ENCODE measurements around the gene NXPH3. TPM values are rescaled to one million over a fixed set of nuclear protein-coding genes. Genes with fewer than 3 reads are reported as not detected.
"Not testable (repeated sequence)": the region's sequence is repeated elsewhere in the genome, so short reads cannot be mapped to it uniquely, and the experiment has no call there.

The NXPH3 gene
- total and polyA plus RNA-seq, 8 donors, result 0.19 to 1.1 (median 0.33) TPM

GRCh38 chr17:49565948-49566491 is 9.7 kb upstream of the NXPH3 start:
- no peak for TF ChIP-seq CTCF (IDR thresholded peaks at IDR 0.05)
- no peak overlapping the region for H3K4me3 ChIP-seq
- FAIRE-seq (no peak), DNase-seq (peak in 5 of 6 donors; percentile 59 to 71 (median 65)), ATAC-seq (peak; percentile 44 to 59 (median 48))
- no peaks in the 10 kb centered on the region for H3K27me3 ChIP-seq
- H3K4me1 ChIP-seq, result peaks cover 0 to 7% (median 0%) of the 10 kb centered on the region in 3 donors
- 8 to 13% methylated on average over 14 of the region's 14 CpGs for WGBS, 2 donors
- H3K36me3 ChIP-seq, result no peaks in the 10 kb centered on the region
- H3K9me3 ChIP-seq, result no peaks in the 10 kb centered on the region
- peak overlapping the region in 3 of 4 donors; percentile 11 to 27 (median 23) for H3K27ac ChIP-seq
- intact Hi-C loops (cut with DNase I), result no loop called here

DNA sequence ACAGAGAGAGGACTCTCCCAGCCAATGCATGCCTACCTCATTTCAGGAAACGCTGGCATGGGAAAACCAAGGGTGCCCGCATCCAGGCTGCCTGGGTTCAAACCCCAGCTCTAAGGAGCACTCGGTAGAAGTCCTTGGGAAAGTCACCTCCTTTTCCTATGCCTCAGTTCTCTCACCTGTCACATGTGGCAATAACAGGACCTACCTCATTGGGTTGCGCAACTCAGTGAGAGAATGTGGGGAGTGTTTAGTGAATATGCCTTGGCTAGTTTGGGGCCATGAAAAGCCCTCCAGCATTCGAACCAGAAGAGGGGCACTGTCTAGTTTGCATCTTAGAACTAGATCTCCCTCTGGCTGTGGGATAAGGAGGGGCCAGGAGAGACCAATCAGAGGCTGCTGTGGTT is 9.0 kb upstream of the NXPH3 start:
- peaks cover 0 to 7% (median 0%) of the 10 kb centered on the region in 3 donors for H3K4me1 ChIP-seq
- no peak for FAIRE-seq
- H3K36me3 ChIP-seq, result no peaks in the 10 kb centered on the region
- intact Hi-C loops (cut with DNase I), result no loop called here
- TF ChIP-seq CTCF (IDR thresholded peaks at IDR 0.05), result no peak
- no peak overlapping the region for H3K4me3 ChIP-seq
- peak in 1 of 6 donors; percentile 4 for DNase-seq
- H3K27me3 ChIP-seq, result no peaks in the 10 kb centered on the region
- no peaks in the 10 kb centered on the region for H3K9me3 ChIP-seq
- WGBS, 2 donors, result 55 to 64% methylated on average over 5 of the region's 5 CpGs
- peak overlapping the region in 1 of 4 donors; percentile 23 for H3K27ac ChIP-seq
- no peak for ATAC-seq

DNA sequence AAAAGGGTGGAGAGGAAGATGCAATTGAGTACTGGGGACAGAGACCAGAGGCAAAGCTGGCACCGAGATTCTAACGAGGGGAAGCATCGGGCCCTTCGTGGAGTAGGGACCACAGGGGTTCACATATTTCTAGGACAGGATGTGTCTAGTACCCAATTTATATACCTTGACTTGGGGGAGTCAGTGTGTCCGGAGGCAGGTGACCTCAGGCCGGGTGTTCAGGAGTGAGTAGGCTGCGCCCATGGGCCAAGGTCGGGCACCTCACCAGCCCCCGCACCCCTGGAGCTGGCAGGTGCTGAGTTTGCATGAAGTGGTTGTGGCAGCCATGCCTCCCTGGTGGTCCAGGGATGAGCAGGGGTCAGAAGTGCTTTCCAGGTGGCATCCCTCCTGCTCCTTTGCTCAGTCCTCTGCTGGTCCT is 8.6 kb upstream of the NXPH3 start:
- intact Hi-C loops (cut with DNase I), result no loop called here
- Histone ChIP-seq H3K27me3 (no peaks in the 10 kb centered on the region), H3K36me3 (no peaks in the 10 kb centered on the region), H3K27ac (no peak overlapping the region), H3K9me3 (no peaks in the 10 kb centered on the region), H3K4me3 (no peak overlapping the region), H3K4me1 (peaks cover 0 to 7% (median 0%) of the 10 kb centered on the region in 3 donors)
- no peak for ATAC-seq
- 48 to 58% methylated on average over 9 of the region's 9 CpGs for WGBS, 2 donors
- no peak for TF ChIP-seq CTCF (IDR thresholded peaks at IDR 0.05)
- peak in 2 of 6 donors; percentile 42 to 53 for DNase-seq
- no peak for FAIRE-seq

GRCh38 chr17:49567871-49568694 is 7.6 kb upstream of the NXPH3 start:
- Histone ChIP-seq H3K36me3 (no peaks in the 10 kb centered on the region), H3K9me3 (no peaks in the 10 kb centered on the region), H3K4me1 (peaks cover 0 to 7% (median 0%) of the 10 kb centered on the region in 3 donors), H3K27ac (peak overlapping the region in 1 of 4 donors; percentile 37), H3K4me3 (peak overlapping the region in 3 of 4 donors; percentile 11 to 41 (median 37)), H3K27me3 (no peaks in the 10 kb centered on the region)
- FAIRE-seq (no peak), DNase-seq (peak; percentile 81 to 96 (median 92)), ATAC-seq (peak; percentile 63 to 88 (median 82))
- peak; percentile 85 to 91 (median 88) for TF ChIP-seq CTCF (IDR thresholded peaks at IDR 0.05)
- WGBS, 2 donors, result 11% methylated on average over 42 of the region's 42 CpGs
- intact Hi-C loops (cut with DNase I), result no loop called here

GRCh38 chr17:49568695-49569047 is 7.0 kb upstream of the NXPH3 start:
- H3K36me3 ChIP-seq; H3K9me3 ChIP-seq; ATAC-seq; intact Hi-C loops (cut with DNase I); FAIRE-seq; H3K4me1 ChIP-seq; H3K27me3 ChIP-seq; H3K4me3 ChIP-seq; H3K27ac ChIP-seq: not testable (repeated sequence)
- DNase-seq, result peak in 1 of 6 donors; percentile 32
- WGBS, 2 donors, result 67 to 72% methylated on average over 7 of the region's 7 CpGs
